BE2C (cell line): ENCODE measurements around the gene ELOVL6.
"Not testable (repeated sequence)": the region's sequence is repeated elsewhere in the genome, so short reads cannot be mapped to it uniquely, and the experiment has no call there.

ENCODE experiments used
- DNase-seq: peaks from one replicate; pipeline ENCODE4 v3.0.0-alpha.2; 2020
- H3K27me3 ChIP-seq: fragments of 250-450 bp; sonication (Bioruptor Pico); 2 replicates; pipeline ENCODE4 v1.5.1; 2020; ENCODE audit warnings: mild to moderate bottlenecking
- H3K36me3 ChIP-seq: fragments of 250-450 bp; sonication (Bioruptor Pico); 2 replicates; pipeline ENCODE4 v1.5.1; 2020; ENCODE audit warnings: mild to moderate bottlenecking
- H3K4me1 ChIP-seq: fragments of 250-450 bp; sonication (Bioruptor Pico); 2 replicates; pipeline ENCODE4 v1.5.1; 2020
- H3K4me3 ChIP-seq: 2 replicates; pipeline ENCODE4 v1.5.1; 2011; ENCODE audit warnings: low read depth, low read length
- H3K9me3 ChIP-seq: fragments of 250-450 bp; sonication (Bioruptor Pico); 2 replicates; pipeline ENCODE4 v1.5.1; 2020
- TF ChIP-seq, protein P1 (sequence below): IDR thresholded peaks from 2 replicates; pipeline ENCODE4 v1.5.1; 2012; ENCODE audit warnings: mild to moderate bottlenecking, low read depth, low read length

The ELOVL6 gene

GRCh38 chr4:110087070-110087708, 111.2 kb downstream of the ELOVL6 start:
- peaks cover 26% of the 10 kb centered on the region for H3K4me1 ChIP-seq
- no peak for DNase-seq
- H3K27me3 ChIP-seq = no peaks in the 10 kb centered on the region
- TF ChIP-seq, protein P1, sequence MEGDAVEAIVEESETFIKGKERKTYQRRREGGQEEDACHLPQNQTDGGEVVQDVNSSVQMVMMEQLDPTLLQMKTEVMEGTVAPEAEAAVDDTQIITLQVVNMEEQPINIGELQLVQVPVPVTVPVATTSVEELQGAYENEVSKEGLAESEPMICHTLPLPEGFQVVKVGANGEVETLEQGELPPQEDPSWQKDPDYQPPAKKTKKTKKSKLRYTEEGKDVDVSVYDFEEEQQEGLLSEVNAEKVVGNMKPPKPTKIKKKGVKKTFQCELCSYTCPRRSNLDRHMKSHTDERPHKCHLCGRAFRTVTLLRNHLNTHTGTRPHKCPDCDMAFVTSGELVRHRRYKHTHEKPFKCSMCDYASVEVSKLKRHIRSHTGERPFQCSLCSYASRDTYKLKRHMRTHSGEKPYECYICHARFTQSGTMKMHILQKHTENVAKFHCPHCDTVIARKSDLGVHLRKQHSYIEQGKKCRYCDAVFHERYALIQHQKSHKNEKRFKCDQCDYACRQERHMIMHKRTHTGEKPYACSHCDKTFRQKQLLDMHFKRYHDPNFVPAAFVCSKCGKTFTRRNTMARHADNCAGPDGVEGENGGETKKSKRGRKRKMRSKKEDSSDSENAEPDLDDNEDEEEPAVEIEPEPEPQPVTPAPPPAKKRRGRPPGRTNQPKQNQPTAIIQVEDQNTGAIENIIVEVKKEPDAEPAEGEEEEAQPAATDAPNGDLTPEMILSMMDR = no peak
- H3K4me3 ChIP-seq = no peak overlapping the region
- H3K36me3 ChIP-seq = no peaks in the 10 kb centered on the region
- no peaks in the 10 kb centered on the region for H3K9me3 ChIP-seq

- H3K27me3 ChIP-seq = no peaks in the 10 kb centered on the region
- TF ChIP-seq, protein P1 = no peak
- no peak overlapping the region for H3K4me3 ChIP-seq
- H3K9me3 ChIP-seq = no peaks in the 10 kb centered on the region
- peaks cover 19% of the 10 kb centered on the region for H3K4me1 ChIP-seq
- peak; percentile 70 for DNase-seq
- H3K36me3 ChIP-seq = no peaks in the 10 kb centered on the region
These were observed 113.3 kb downstream of the ELOVL6 start for GRCh38 chr4:110085131-110085530.

DNA sequence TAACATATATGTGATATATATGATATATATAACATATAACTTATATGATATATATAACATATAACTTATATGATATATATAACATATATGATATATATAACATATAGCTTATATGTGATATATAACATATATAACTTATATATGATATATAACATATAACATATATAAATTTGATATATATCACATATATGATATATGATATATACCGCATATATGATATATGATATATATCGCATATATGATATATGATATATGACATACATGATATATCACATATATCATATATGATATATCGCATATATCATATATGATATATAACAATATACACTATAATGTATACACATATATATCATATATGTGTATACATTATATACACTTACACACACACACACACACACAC, 114.3 kb downstream of the ELOVL6 start:
- TF ChIP-seq, protein P1 = no peak
- Histone ChIP-seq H3K4me1 (peaks cover 19% of the 10 kb centered on the region), H3K4me3 (no peak overlapping the region), H3K27me3 (no peaks in the 10 kb centered on the region), H3K9me3 (no peaks in the 10 kb centered on the region), H3K36me3 (no peaks in the 10 kb centered on the region)
- DNase-seq = no peak

GRCh38 chr4:110078148-110078547, 120.3 kb downstream of the ELOVL6 start:
- not testable (repeated sequence) for H3K36me3 ChIP-seq, H3K27me3 ChIP-seq, DNase-seq, H3K4me1 ChIP-seq, H3K4me3 ChIP-seq, H3K9me3 ChIP-seq

DNA sequence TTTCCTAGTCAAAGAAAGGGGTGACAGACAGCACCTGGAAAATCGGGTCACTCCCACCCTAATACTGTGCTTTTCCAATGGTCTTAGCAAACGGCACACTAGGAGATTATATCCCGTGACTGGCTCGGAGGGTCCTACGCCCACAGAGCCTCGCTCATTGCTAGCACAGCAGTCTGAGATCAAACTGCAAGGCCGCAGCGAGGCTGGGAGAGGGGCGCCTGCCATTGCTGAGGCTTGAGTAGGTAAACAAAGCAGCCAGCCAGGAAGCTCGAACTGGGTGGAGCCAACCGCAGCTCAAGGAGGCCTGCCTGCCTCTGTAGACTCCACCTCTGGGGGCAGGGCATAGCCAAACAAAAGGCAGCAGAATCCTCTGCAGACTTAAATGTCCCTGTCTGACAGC, 121.6 kb downstream of the ELOVL6 start:
- not testable (repeated sequence) for H3K27me3 ChIP-seq, H3K4me3 ChIP-seq, H3K4me1 ChIP-seq, H3K9me3 ChIP-seq, H3K36me3 ChIP-seq, DNase-seq

DNA sequence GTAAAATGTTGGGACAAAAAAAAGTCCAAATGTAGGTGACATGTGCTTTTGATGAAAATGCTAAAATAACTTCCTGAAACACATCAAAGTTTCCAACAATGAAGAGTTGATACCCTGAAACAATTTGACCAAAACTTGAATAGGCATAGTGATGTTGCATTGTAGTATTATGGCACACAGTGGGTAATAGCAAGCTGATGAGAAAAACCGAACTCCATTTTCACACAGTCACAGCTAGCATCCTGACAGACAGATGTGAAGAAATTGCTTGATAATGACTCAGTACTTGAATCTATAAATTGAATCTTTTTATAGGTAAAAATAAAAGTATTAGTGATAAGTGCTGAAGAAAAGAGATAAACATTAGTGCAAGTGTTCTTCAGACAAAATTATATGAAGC, 122.5 kb downstream of the ELOVL6 start:
- TF ChIP-seq, protein P1 = no peak
- Histone ChIP-seq H3K36me3 (0 out of 2 replicates have a peak, but pooled peaks cover 4% of the 10 kb centered on the region), H3K4me3 (no peak overlapping the region), H3K9me3 (no peaks in the 10 kb centered on the region), H3K4me1 (0 out of 2 replicates have a peak, but pooled peaks cover 3% of the 10 kb centered on the region), H3K27me3 (no peaks in the 10 kb centered on the region)
- DNase-seq = no peak

- no peak for DNase-seq
- Histone ChIP-seq H3K4me1 (0 out of 2 replicates have a peak, but pooled peaks cover 3% of the 10 kb centered on the region), H3K4me3 (no peak overlapping the region), H3K27me3 (no peaks in the 10 kb centered on the region), H3K36me3 (peaks cover 4% of the 10 kb centered on the region; the same call in 1 of the 2 replicates), H3K9me3 (no peaks in the 10 kb centered on the region)
- TF ChIP-seq, protein P1 = no peak
These were observed 123.2 kb downstream of the ELOVL6 start for GRCh38 chr4:110075083-110075738.
